ENCODE results near the gene PSKH1. TPM values are rescaled to one million over a fixed set of nuclear protein-coding genes. Genes with fewer than 3 reads are reported as not detected.

PSKH1 gene
- total RNA-seq, 1 experiment from 2014 or later, result 24.2 TPM

- intact Hi-C loops (cut with micrococcal nuclease; ENCODE audit: unreplicated experiment), result no loop called here
- POLR2A ChIA-PET (ENCODE audit: low non-redundant PET), result interaction anchor here (0.7 kb wide), 1 partner anchor 1181 kb away, joined by 16 read pairs; no protein-coding TSS in a partner anchor
- no peaks in the 10 kb centered on the region for H3K4me1 ChIP-seq (ENCODE audit: insufficient read depth, low read length, poor library complexity, severe bottlenecking)
- no peak overlapping the region for H3K27ac ChIP-seq (ENCODE audit: low read depth, low read length, poor library complexity, severe bottlenecking)
- H3K36me3 ChIP-seq (ENCODE audit: insufficient read depth, low read length, poor library complexity, severe bottlenecking), result peaks cover 4% of the 10 kb centered on the region
- no peaks in the 10 kb centered on the region for H3K9me3 ChIP-seq (ENCODE audit: low read depth, low read length, poor library complexity, severe bottlenecking)
- CTCF ChIA-PET, result no interaction called here
- no peak for DNase-seq (ENCODE audit: low spot score)
- no peaks in the 10 kb centered on the region for H3K27me3 ChIP-seq (replicated peaks; ENCODE audit: insufficient read depth, low read depth, low read length, poor library complexity)
- TF ChIP-seq EZH2 (IDR thresholded peaks at IDR 0.05; ENCODE audit: borderline replicate concordance, low read depth, low read length, poor library complexity, severe bottlenecking) (no peak), CTCF (conservative IDR thresholded peaks at IDR 0.05; ENCODE audit: low read depth, low read length) (no peak)
- no TSS peak for BruUV-seq (replicated peaks)
- no peak overlapping the region for H3K4me3 ChIP-seq (ENCODE audit: low read depth, low read length, poor library complexity, severe bottlenecking)
These were observed 37.3 kb upstream of the PSKH1 start for GRCh38 chr16:67855789-67856188.

GRCh38 chr16:67856927-67857546, 36.0 kb upstream of the PSKH1 start:
- CTCF ChIA-PET, result no interaction called here

GRCh38 chr16:67857547-67858233, 35.4 kb upstream of the PSKH1 start:
- H3K27ac ChIP-seq (ENCODE audit: low read depth, low read length, poor library complexity, severe bottlenecking), result no peak overlapping the region
- no peaks in the 10 kb centered on the region for H3K4me1 ChIP-seq (ENCODE audit: insufficient read depth, low read length, poor library complexity, severe bottlenecking)
- DNase-seq (ENCODE audit: low spot score), result no peak
- CTCF ChIA-PET, result no interaction called here
- no peak for TF ChIP-seq EZH2 (IDR thresholded peaks at IDR 0.05; ENCODE audit: borderline replicate concordance, low read depth, low read length, poor library complexity, severe bottlenecking)
- TF ChIP-seq CTCF (conservative IDR thresholded peaks at IDR 0.05; ENCODE audit: low read depth, low read length), result no peak
- H3K36me3 ChIP-seq (ENCODE audit: insufficient read depth, low read length, poor library complexity, severe bottlenecking), result peaks cover 6% of the 10 kb centered on the region
- POLR2A ChIA-PET (ENCODE audit: low non-redundant PET), result no interaction called here
- intact Hi-C loops (cut with micrococcal nuclease; ENCODE audit: unreplicated experiment), result no loop called here
- no peaks in the 10 kb centered on the region for H3K27me3 ChIP-seq (replicated peaks; ENCODE audit: insufficient read depth, low read depth, low read length, poor library complexity)
- no peaks in the 10 kb centered on the region for H3K9me3 ChIP-seq (ENCODE audit: low read depth, low read length, poor library complexity, severe bottlenecking)
- BruUV-seq (replicated peaks), result no TSS peak
- no peak overlapping the region for H3K4me3 ChIP-seq (ENCODE audit: low read depth, low read length, poor library complexity, severe bottlenecking)

More at GRCh38 chr16:67856927-67857546, 36.0 kb upstream of the PSKH1 start:
- Histone ChIP-seq H3K4me1 (ENCODE audit: insufficient read depth, low read length, poor library complexity, severe bottlenecking) (no peaks in the 10 kb centered on the region), H3K27ac (ENCODE audit: low read depth, low read length, poor library complexity, severe bottlenecking) (no peak overlapping the region), H3K27me3 (replicated peaks; ENCODE audit: insufficient read depth, low read depth, low read length, poor library complexity) (no peaks in the 10 kb centered on the region), H3K9me3 (ENCODE audit: low read depth, low read length, poor library complexity, severe bottlenecking) (no peaks in the 10 kb centered on the region), H3K4me3 (ENCODE audit: low read depth, low read length, poor library complexity, severe bottlenecking) (no peak overlapping the region), H3K36me3 (ENCODE audit: insufficient read depth, low read length, poor library complexity, severe bottlenecking) (peaks cover 6% of the 10 kb centered on the region)
- intact Hi-C loops (cut with micrococcal nuclease; ENCODE audit: unreplicated experiment), result no loop called here
- POLR2A ChIA-PET (ENCODE audit: low non-redundant PET), result no interaction called here
- BruUV-seq (replicated peaks), result no TSS peak
- TF ChIP-seq EZH2 (IDR thresholded peaks at IDR 0.05; ENCODE audit: borderline replicate concordance, low read depth, low read length, poor library complexity, severe bottlenecking), result no peak
- no peak for TF ChIP-seq CTCF (conservative IDR thresholded peaks at IDR 0.05; ENCODE audit: low read depth, low read length)
- no peak for DNase-seq (ENCODE audit: low spot score)

Data from A673 (cell line).